Measurements from ENCODE around the gene ABL2. TPM values are rescaled to one million over a fixed set of nuclear protein-coding genes. Genes with fewer than 3 reads are reported as not detected.
"Not testable (repeated sequence)": the region's sequence is repeated elsewhere in the genome, so short reads cannot be mapped to it uniquely, and the experiment has no call there.

ABL2 gene
- total RNA-seq (ENCODE audit: low replicate concordance), result 13.7 and 18.6 TPM in 2 replicates
- long read RNA-seq, partial matches to known transcripts, result 0 of 6 reads
- long read RNA-seq, other reads (novel, unspliced or antisense), result 6 of 6 reads

DNA sequence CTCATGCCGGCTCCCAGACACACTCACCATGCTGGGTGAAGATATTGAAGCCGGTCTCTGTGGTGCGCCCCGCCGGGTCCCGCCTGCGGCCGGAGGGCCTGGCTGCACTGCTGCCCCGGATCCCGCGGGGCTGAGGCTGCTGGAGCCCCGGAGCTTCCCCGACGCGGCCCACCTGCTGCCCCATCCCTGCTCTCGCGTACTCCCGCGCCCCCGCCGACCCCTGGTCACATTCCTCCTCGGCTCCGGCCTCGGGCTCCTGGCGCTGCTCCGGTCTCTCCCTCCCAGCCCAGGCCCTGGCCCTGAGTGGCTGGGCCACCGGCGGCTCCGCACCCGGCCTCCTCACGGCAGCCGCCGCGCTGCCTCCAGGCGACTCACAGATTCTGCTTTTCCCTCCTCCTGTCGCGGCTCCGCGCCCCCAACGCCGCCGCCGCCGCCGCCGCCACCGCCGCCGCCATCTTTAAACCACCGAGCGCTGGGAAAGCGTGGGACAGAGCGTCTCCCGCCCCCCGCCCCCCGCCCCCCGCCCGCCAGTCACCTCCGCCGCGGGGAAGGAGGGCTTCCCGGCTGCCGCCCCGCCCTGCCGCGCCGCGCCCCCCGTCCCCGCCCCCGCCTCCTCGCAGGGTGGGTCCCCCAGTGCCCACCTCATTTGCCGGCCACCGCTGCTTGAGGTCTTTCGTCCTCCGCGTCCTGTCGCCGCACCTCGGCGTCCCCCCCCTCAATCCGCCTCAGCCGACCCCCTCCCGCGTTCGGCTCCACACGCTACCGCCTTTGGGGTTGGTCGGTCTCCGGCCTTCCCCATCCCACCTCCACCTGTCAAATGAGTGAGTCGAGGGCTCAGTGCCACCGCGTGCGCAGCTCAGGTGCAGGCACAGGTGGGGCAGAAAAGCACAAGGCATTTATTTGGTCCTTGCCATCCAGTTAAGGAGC lies at the start of gene ABL2:
TSS of gene ABL2 (minus strand) at position 464 of the 927 bp plus-strand sequence. CDS start at position 184, 280 bp downstream.
- peak within 1 kb of the TSS; percentile 95 for H3K4me3 Mint-ChIP-seq
- DNase-seq (ENCODE audit: extremely low spot score, unreplicated experiment), result peak; percentile 73
- peaks cover 26% of the 10 kb centered on the region for H3K4me1 Mint-ChIP-seq (ENCODE audit: unreplicated experiment)
- peak within 1 kb of the TSS; percentile 82 for H3K27ac Mint-ChIP-seq
- no peaks in the 10 kb centered on the region for H3K27me3 Mint-ChIP-seq
- peaks cover 14% of the 10 kb centered on the region for H3K36me3 Mint-ChIP-seq
- H3K9me3 Mint-ChIP-seq, result no peaks in the 10 kb centered on the region
- TF ChIP-seq, protein P1, sequence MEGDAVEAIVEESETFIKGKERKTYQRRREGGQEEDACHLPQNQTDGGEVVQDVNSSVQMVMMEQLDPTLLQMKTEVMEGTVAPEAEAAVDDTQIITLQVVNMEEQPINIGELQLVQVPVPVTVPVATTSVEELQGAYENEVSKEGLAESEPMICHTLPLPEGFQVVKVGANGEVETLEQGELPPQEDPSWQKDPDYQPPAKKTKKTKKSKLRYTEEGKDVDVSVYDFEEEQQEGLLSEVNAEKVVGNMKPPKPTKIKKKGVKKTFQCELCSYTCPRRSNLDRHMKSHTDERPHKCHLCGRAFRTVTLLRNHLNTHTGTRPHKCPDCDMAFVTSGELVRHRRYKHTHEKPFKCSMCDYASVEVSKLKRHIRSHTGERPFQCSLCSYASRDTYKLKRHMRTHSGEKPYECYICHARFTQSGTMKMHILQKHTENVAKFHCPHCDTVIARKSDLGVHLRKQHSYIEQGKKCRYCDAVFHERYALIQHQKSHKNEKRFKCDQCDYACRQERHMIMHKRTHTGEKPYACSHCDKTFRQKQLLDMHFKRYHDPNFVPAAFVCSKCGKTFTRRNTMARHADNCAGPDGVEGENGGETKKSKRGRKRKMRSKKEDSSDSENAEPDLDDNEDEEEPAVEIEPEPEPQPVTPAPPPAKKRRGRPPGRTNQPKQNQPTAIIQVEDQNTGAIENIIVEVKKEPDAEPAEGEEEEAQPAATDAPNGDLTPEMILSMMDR (conservative IDR thresholded peaks at IDR 0.05), result no peak

DNA sequence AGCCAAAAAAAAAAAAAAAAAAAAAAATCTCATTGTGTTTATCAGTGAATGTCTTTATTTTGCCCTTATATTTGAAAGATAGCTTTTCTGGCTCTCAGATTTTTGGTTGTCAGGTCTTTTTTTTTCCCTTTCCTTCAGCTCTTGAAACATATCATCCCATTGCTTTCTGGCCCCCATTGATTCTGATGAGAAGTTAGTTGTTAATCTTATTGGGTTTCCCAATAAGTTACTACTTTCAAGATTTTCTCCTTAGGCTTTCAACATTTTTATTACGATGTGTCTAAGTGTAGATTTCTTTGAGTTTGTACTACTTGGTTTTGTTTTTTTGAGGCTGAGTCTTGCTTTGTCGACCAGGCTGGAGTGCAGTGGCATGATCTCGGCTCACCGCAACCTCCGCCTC lies 49.4 kb upstream of the ABL2 start:
- Mint-ChIP-seq H3K4me1 (ENCODE audit: unreplicated experiment) (no peaks in the 10 kb centered on the region), H3K27ac (no peak overlapping the region), H3K4me3 (no peak overlapping the region), H3K27me3 (no peaks in the 10 kb centered on the region), H3K36me3 (no peaks in the 10 kb centered on the region), H3K9me3 (peaks cover 4% of the 10 kb centered on the region)
- TF ChIP-seq, protein P1 (conservative IDR thresholded peaks at IDR 0.05), result no peak
- no peak for DNase-seq (ENCODE audit: extremely low spot score, unreplicated experiment)

DNA sequence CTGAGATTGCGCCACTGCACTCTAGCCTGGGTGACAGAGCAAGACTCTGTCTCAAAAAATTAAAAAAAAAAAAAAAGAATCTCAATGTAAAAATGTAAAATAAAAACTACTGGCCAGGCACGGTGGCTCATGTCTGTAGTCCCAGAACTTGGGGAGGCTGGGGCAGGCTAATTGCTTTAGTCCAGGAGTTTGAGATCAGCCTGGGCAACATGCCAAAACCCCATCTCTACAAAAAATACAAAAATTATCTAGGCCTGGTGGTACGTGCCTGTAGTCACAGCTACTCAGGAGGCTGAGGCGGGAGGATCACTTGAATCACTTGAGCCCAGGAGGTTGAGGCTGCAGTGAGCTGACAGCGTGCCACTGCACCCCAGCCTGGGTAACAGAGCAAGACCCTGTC lies 44.9 kb upstream of the ABL2 start:
- DNase-seq (ENCODE audit: extremely low spot score, unreplicated experiment); H3K4me1 Mint-ChIP-seq (ENCODE audit: unreplicated experiment); H3K27me3 Mint-ChIP-seq; H3K9me3 Mint-ChIP-seq; H3K36me3 Mint-ChIP-seq; H3K27ac Mint-ChIP-seq; H3K4me3 Mint-ChIP-seq: not testable (repeated sequence)

DNA sequence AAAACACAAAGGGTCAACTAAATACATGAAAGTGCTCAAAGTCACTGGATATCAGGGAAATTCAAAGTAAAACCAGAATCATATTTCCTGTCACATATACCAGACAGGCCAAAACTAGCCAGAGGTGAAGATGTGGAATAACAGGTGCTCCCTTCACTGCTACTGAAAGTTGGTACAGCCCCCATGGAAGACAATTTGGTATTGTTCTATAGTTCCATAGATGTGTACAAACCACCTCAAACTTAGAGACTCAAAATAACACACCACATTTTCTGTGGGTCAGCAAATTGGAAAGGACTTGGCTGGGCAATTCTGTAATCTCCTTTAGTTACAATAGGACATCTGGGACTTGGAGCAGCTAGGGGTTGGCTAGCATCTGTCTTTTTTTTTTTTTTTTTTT lies 39.6 kb upstream of the ABL2 start:
- Mint-ChIP-seq H3K9me3 (no peaks in the 10 kb centered on the region), H3K27me3 (no peaks in the 10 kb centered on the region), H3K36me3 (no peaks in the 10 kb centered on the region), H3K4me3 (no peak overlapping the region), H3K4me1 (ENCODE audit: unreplicated experiment) (no peaks in the 10 kb centered on the region), H3K27ac (no peak overlapping the region)
- no peak for DNase-seq (ENCODE audit: extremely low spot score, unreplicated experiment)
- TF ChIP-seq, protein P1 (conservative IDR thresholded peaks at IDR 0.05), result no peak

- no peaks in the 10 kb centered on the region for H3K9me3 Mint-ChIP-seq
- DNase-seq (ENCODE audit: extremely low spot score, unreplicated experiment), result no peak
- H3K36me3 Mint-ChIP-seq, result no peaks in the 10 kb centered on the region
- no peak overlapping the region for H3K27ac Mint-ChIP-seq
- H3K27me3 Mint-ChIP-seq, result no peaks in the 10 kb centered on the region
- H3K4me3 Mint-ChIP-seq, result no peak overlapping the region
- TF ChIP-seq, protein P1 (conservative IDR thresholded peaks at IDR 0.05), result no peak
- H3K4me1 Mint-ChIP-seq (ENCODE audit: unreplicated experiment), result no peaks in the 10 kb centered on the region
Measured at GRCh38 chr1:179264507-179264906, 35.0 kb upstream of the ABL2 start.

- no peak overlapping the region for H3K4me3 Mint-ChIP-seq
- no peak for DNase-seq (ENCODE audit: extremely low spot score, unreplicated experiment)
- no peak overlapping the region for H3K27ac Mint-ChIP-seq
- H3K9me3 Mint-ChIP-seq, result no peaks in the 10 kb centered on the region
- no peaks in the 10 kb centered on the region for H3K4me1 Mint-ChIP-seq (ENCODE audit: unreplicated experiment)
- no peaks in the 10 kb centered on the region for H3K36me3 Mint-ChIP-seq
- TF ChIP-seq, protein P1 (conservative IDR thresholded peaks at IDR 0.05), result no peak
- no peaks in the 10 kb centered on the region for H3K27me3 Mint-ChIP-seq
Measured at GRCh38 chr1:179263121-179263520, 33.6 kb upstream of the ABL2 start.
